Subcutaneous adipose tissue (tissue), 4 donors: ENCODE data around the gene SNAPC1. TPM values are rescaled to one million over a fixed set of nuclear protein-coding genes. Genes with fewer than 3 reads are reported as not detected.

Experiments used
- total RNA-seq, 4 donors: library from RNA; depleted of rRNA; stranded (reverse); fragments of >200 nt; gene quantifications; one replicate each; pipeline ENCODE4 v1.1.0, GENCODE V29; 2016
- TF ChIP-seq, protein P1 (sequence below): fragments of 450-650 bp; IDR thresholded peaks from one replicate; pipeline ENCODE4 v1.5.1; 2016; ENCODE audit warnings: low read depth, mild to moderate bottlenecking, control low read depth, antibody characterized with exemption, moderate library complexity

The SNAPC1 gene, protein sequence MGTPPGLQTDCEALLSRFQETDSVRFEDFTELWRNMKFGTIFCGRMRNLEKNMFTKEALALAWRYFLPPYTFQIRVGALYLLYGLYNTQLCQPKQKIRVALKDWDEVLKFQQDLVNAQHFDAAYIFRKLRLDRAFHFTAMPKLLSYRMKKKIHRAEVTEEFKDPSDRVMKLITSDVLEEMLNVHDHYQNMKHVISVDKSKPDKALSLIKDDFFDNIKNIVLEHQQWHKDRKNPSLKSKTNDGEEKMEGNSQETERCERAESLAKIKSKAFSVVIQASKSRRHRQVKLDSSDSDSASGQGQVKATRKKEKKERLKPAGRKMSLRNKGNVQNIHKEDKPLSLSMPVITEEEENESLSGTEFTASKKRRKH
- 1 to 10 TPM; 5.9 to 9.9 (median 8.6) TPM for total RNA-seq

DNA sequence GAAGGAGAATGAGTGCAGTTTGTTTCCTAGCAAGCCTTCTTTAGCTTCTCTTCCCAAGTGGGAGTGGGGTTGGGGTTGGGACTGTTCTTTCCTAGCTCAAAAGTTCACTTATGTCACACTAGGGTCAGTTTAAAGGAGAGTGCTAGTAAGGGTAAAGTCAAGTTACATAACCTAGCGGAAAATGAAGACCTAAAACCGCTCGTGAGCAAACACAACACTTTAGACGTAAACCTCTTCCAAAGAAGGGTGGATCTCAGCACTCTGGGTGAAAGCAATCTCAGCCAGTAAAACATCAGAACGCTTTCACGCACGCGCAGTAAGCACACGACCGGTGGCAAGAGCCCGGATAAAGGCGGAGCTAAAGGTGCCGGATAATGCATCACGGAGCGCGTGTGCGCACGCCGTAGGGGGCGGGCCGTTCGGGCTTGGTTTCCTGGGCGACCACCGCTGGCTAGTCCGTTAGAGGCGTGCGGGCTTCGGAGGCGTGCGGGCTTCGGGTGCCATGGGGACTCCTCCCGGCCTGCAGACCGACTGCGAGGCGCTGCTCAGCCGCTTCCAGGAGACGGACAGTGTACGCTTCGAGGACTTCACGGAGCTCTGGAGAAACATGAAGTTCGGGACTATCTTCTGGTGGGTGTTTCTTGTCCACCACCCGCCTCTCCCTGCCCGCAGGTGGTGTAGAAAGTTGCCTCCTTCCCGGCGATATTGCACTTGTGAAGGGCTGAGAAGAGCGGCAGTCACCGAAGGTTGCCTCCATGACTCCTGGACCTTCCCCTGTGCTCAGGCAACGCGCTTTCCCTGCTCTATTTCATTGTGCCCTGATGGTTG lies at the start of gene SNAPC1:
Gene SNAPC1, plus strand, starts transcription at position 462 of the 828 bp plus-strand sequence. Its CDS starts 41 bp downstream, at position 503.
- TF ChIP-seq, protein P1, sequence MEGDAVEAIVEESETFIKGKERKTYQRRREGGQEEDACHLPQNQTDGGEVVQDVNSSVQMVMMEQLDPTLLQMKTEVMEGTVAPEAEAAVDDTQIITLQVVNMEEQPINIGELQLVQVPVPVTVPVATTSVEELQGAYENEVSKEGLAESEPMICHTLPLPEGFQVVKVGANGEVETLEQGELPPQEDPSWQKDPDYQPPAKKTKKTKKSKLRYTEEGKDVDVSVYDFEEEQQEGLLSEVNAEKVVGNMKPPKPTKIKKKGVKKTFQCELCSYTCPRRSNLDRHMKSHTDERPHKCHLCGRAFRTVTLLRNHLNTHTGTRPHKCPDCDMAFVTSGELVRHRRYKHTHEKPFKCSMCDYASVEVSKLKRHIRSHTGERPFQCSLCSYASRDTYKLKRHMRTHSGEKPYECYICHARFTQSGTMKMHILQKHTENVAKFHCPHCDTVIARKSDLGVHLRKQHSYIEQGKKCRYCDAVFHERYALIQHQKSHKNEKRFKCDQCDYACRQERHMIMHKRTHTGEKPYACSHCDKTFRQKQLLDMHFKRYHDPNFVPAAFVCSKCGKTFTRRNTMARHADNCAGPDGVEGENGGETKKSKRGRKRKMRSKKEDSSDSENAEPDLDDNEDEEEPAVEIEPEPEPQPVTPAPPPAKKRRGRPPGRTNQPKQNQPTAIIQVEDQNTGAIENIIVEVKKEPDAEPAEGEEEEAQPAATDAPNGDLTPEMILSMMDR: no peak

DNA sequence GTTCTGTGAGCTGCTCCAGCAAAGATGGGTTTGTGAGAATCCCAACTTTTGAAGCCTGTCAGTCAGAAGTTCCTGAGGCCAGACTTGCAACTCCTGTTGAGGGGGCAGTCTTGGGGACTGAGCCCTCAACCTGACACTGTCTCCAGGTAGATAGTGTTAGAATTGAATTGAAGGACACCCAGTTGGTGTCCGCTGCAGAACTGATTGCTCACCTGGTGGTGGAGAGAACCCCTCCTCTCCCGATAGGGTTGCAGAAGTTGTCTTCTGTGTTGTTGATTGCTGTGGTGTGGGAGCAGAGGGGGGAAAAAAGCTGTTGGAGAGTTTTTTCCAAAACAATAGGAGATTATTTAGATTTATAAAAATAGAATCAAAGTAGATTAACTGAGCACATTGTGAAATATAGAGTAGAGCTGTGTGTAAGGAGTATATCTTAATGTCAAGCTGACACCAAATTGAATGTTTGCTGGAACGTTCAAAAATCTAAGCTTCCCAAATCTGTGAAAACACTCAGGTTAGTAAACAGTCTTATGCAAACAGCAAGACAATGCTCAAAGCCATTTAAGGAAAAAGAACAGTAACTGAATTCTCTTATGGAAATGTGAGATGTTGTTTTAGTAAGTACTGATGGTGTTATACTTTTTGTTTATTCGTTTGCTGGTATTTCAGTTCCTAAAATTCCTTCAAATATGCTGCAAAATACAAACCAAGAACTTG lies 48.3 kb upstream of the SNAPC1 start:
- TF ChIP-seq, protein P1: no peak

DNA sequence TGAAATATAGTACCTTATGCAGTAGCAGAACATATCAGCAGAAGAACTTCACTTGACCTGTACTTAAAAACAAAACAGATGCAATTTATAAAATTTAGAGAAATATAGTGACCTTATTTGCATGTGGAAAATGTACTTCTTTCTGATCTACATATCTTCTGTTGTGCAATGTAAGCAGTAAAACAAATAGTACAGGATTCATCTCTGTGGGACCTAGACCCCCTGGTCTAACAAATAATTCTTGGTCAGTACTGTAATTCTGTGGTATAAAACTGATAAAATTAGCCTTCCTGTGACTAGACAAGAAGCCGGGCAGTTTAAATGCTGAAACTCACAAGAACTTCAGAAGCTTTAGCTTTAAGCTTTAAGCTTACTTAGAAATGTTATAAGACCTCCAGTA lies 45.3 kb upstream of the SNAPC1 start:
- TF ChIP-seq, protein P1: no peak

DNA sequence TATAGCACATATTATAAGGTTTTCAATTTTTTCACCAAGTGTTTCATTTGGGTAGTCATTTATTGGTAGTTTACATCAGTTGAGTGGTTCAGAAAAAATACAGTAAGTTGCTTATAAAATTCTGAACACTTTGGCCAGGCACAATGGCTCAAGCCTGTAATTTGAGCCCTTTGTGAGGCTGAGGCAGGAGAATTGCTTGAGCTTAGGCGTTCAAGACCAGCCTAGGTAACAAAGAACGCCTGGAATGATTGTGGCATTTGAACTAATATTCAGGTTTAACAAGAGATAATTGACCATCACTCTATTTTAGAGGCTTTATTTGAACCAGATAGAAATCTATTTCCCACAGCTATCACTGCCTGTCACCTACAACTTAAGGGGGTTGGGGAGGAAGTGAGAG lies 44.2 kb upstream of the SNAPC1 start:
- TF ChIP-seq, protein P1: no peak

DNA sequence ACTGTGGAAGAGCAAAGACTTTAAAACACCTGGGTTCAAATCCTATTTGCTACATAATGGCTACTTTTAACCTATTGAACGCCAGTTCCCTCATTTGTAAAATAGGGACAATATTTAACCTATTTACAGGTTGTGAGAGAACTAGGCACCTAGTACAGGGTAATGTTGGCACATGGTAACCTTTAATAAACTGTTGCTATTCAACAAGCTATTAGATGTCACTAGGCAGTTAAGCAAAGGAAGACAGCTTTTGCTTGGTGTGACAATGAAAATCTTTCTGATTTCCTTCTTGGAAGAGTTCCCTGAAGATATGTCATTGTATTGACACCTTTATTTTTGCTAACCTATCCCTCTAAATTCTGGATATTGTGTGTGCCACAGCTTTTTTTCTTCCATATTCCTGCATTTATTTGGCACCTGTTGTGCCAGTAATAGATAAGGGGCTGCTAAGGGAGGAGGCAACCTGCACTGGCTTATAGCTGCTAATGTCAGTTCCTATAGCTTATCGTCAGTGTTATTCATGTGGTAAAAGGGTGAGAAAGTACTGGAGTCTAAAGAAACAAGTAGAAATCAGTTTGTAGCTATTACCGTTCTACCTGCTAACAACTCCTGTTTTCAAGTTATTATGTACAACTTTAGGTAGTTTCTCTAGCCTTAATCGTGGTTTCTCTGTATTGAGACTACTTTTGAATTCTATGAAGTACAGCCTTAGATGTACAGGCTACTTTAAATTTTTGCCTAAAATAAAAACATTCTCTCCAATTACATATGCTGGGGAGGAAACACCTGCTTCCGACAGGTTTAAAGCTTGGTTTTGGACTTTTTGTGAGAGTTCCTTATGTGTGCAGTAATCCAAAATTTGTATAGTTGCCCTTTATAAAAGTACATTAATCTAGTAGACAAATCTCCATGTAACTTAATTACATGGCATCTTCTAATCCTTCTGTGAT lies 42.6 kb upstream of the SNAPC1 start:
- TF ChIP-seq, protein P1: no peak

DNA sequence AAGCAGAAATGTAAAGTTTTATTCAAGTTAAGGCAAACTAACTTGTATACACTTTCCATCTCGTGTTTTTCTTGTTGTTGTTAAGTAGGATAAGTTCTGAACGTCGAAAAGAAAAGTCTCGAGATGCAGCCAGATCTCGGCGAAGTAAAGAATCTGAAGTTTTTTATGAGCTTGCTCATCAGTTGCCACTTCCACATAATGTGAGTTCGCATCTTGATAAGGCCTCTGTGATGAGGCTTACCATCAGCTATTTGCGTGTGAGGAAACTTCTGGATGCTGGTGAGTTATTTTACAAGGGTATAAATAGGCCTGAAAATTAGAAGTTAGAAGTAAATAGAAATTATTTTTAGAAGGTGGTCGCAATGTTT lies 41.9 kb upstream of the SNAPC1 start:
- TF ChIP-seq, protein P1: no peak
